Transverse colon (tissue), 4 donors: ENCODE data around the gene FNDC3B. TPM values are rescaled to one million over a fixed set of nuclear protein-coding genes. Genes with fewer than 3 reads are reported as not detected.

Experiments
- DNase-seq: peaks from one replicate; pipeline ENCODE4 v3.0.0-alpha.2; 2019
- H3K27ac ChIP-seq, 4 donors: fragments of 200-600 bp; sonication (generic); 2 replicates each; pipeline ENCODE4 v1.5.1; 2016 to 2018; ENCODE audit warnings: inconsistent platforms in 4 of 4
- H3K27me3 ChIP-seq: fragments of 200-600 bp; sonication (generic); 2 replicates; pipeline ENCODE4 v1.5.1; 2017; ENCODE audit warnings: inconsistent platforms
- H3K36me3 ChIP-seq, 4 donors: fragments of 200-600 bp; sonication (generic); 2 replicates each; pipeline ENCODE4 v1.5.1; 2017 to 2019; ENCODE audit warnings: inconsistent platforms in 4 of 4
- H3K4me1 ChIP-seq, 4 donors: fragments of 200-600 bp; sonication (generic); 2 replicates each; pipeline ENCODE4 v1.5.1; 2017 to 2020; ENCODE audit warnings: inconsistent platforms in 4 of 4
- H3K4me3 ChIP-seq, 4 donors: fragments of 200-600 bp; sonication (generic); 1 replicate in 1 of 4; 2 replicates in 3 of 4; pipeline versions ENCODE4 v1.5.1 to v1.6.1; 2017 to 2019; ENCODE audit warnings: inconsistent platforms in 4 of 4
- H3K9me3 ChIP-seq, 2 donors: fragments of 200-600 bp; sonication (generic); 2 replicates each; pipeline ENCODE4 v1.5.1; 2017 to 2019; ENCODE audit warnings: inconsistent platforms in 2 of 2
- EP300 ChIP-seq: sonication (generic); formaldehyde crosslinking; IDR thresholded peaks from one replicate; pipeline ENCODE4 v1.6.1; 2017; ENCODE audit warnings: antibody characterized with exemption, low read depth
- POLR2A ChIP-seq: fragments of 450-650 bp; IDR thresholded peaks from one replicate; pipeline ENCODE4 v1.6.1; 2016; ENCODE audit warnings: antibody characterized with exemption, mild to moderate bottlenecking, moderate library complexity
- POLR2AphosphoS5 ChIP-seq, 3 donors: sonication (generic); formaldehyde crosslinking; IDR thresholded peaks; one replicate each; pipeline ENCODE4 v1.6.1; 2016; ENCODE audit warnings: antibody characterized with exemption in 3 of 3
- WGBS, 2 donors: methylation state at CpG; one replicate each; pipeline ENCODE4 v1.1.5; 2018; ENCODE audit warnings: low coverage in 1 of 2; 5-methylcytosine and 5-hydroxymethylcytosine counted together
- in situ Hi-C, 4 donors: fragments of 200-750 bp; cut with MboI; loops; one replicate each; pipeline versions ENCODE4 v1.15.0 to v1.15.1; 2017; ENCODE audit warnings: low sequenced_read_pairs in 3 of 4, low pct_ligation_motif_present in 1 of 4, low pct_unique_long_range_greater_than_20kb in 1 of 4
- intact Hi-C: fragments of 100-400 bp; cut with DNase I; formaldehyde crosslinking; loops from one replicate; pipeline ENCODE4 v1.15.1; 2023; ENCODE audit warnings: low total_unique reads
- total RNA-seq, 4 donors: library from RNA; depleted of rRNA; stranded (reverse); fragments of >200 nt; gene quantifications; one replicate each; pipeline ENCODE4 v1.1.0, GENCODE V29; 2016
- TF ChIP-seq, protein P1 (sequence below), 5 experiments: fragments of 200-600 bp in 3 of 5; fragments of 450-650 bp in 2 of 5; sonication (generic) in 3 of 5; IDR thresholded peaks; 1 replicate in 2 of 5; 2 replicates in 3 of 5; pipeline ENCODE4 v1.5.1; 2016 to 2017; ENCODE audit warnings: antibody characterized with exemption in 5 of 5, inconsistent platforms in 3 of 5, mild to moderate bottlenecking in 2 of 5, moderate library complexity in 1 of 5

Gene FNDC3B
- total RNA-seq, 4 donors from 2014 or later, result 28.5 to 85.7 (median 44.5) TPM

- no peak for DNase-seq
- intact Hi-C loops (no loop called here), in situ Hi-C loops (no loop called here)
- H3K27me3 ChIP-seq, result no peaks in the 10 kb centered on the region
- no peak for TF ChIP-seq POLR2A
- no peak for TF ChIP-seq EP300
- no peak for TF ChIP-seq POLR2AphosphoS5 (IDR thresholded peaks at IDR 0.05)
- TF ChIP-seq, protein P1, sequence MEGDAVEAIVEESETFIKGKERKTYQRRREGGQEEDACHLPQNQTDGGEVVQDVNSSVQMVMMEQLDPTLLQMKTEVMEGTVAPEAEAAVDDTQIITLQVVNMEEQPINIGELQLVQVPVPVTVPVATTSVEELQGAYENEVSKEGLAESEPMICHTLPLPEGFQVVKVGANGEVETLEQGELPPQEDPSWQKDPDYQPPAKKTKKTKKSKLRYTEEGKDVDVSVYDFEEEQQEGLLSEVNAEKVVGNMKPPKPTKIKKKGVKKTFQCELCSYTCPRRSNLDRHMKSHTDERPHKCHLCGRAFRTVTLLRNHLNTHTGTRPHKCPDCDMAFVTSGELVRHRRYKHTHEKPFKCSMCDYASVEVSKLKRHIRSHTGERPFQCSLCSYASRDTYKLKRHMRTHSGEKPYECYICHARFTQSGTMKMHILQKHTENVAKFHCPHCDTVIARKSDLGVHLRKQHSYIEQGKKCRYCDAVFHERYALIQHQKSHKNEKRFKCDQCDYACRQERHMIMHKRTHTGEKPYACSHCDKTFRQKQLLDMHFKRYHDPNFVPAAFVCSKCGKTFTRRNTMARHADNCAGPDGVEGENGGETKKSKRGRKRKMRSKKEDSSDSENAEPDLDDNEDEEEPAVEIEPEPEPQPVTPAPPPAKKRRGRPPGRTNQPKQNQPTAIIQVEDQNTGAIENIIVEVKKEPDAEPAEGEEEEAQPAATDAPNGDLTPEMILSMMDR (IDR thresholded peaks at IDR 0.05), result no peak
- no peaks in the 10 kb centered on the region for H3K36me3 ChIP-seq
- H3K4me1 ChIP-seq, result peaks cover 6 to 41% (median 10%) of the 10 kb centered on the region in 4 donors
- no peak overlapping the region for H3K4me3 ChIP-seq
- H3K27ac ChIP-seq, result no peak overlapping the region
- WGBS, 2 donors, result 86 to 88% methylated on average over 5 to 9 of the region's 9 CpGs
- H3K9me3 ChIP-seq, result no peaks in the 10 kb centered on the region
Observed at GRCh38 chr3:172166890-172167289, 127.5 kb downstream of the FNDC3B start.

DNA sequence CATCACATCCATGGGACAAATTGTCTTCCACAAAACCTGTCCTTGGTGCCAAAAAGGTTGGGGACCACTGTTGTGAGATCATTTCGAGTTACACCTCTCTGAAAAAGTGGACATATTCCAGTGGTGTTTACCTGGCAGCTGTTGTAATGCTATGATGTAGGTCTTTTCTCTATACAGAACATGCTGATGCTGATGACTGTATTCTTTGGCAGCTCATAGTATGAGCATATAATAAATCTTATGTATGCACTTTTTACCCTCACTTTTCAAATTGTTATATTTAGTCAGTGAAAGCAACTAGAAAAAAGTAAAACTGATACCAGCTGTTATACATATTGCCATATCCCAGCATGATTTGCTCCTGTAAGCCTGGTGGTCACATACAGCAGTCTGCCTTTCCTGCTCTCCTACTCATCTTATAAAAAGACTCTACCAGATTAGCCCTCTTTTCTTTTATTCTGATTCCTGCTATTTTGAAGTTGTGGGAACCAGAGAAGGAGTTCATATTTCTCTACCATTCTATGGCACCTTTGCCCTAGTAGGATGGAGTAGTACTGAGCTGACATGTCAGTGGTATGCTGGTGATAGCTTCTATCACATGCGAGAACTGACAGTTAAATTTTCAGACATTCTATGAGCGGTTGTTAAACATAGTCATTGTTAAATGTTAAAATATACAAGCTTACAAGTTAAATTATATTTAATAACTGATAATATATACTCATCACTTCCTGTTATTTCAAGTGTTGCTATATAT, 128.7 kb downstream of the FNDC3B start:
- in situ Hi-C loops (no loop called here), intact Hi-C loops (no loop called here)
- no peak overlapping the region for H3K4me3 ChIP-seq
- no peaks in the 10 kb centered on the region for H3K27me3 ChIP-seq
- peak overlapping the region in 1 of 4 donors; percentile 13 for H3K27ac ChIP-seq
- DNase-seq, result no peak
- H3K4me1 ChIP-seq, result peaks cover 9 to 41% (median 10%) of the 10 kb centered on the region in 4 donors
- no peak for TF ChIP-seq EP300
- TF ChIP-seq POLR2A, result no peak
- TF ChIP-seq POLR2AphosphoS5 (IDR thresholded peaks at IDR 0.05), result no peak
- TF ChIP-seq, protein P1 (IDR thresholded peaks at IDR 0.05), result no peak
- H3K36me3 ChIP-seq, result no peaks in the 10 kb centered on the region
- no peaks in the 10 kb centered on the region for H3K9me3 ChIP-seq
- 81 to 95% methylated on average over 3 of the region's 3 CpGs for WGBS, 2 donors

GRCh38 chr3:172170073-172170709, 130.8 kb downstream of the FNDC3B start:
- 91 to 96% methylated on average over 4 to 5 of the region's 5 CpGs for WGBS, 2 donors
- Histone ChIP-seq H3K27me3 (no peaks in the 10 kb centered on the region), H3K4me3 (no peak overlapping the region), H3K27ac (peak overlapping the region in 2 of 4 donors; percentile 27 to 34), H3K4me1 (peaks cover 9 to 58% (median 11%) of the 10 kb centered on the region in 4 donors), H3K9me3 (no peaks in the 10 kb centered on the region), H3K36me3 (no peaks in the 10 kb centered on the region)
- TF ChIP-seq EP300 (no peak), POLR2AphosphoS5 (IDR thresholded peaks at IDR 0.05) (no peak)
- TF ChIP-seq, protein P1 (IDR thresholded peaks at IDR 0.05), result no peak
- in situ Hi-C loops, result no loop called here
- intact Hi-C loops, result no loop called here
- no peak for DNase-seq

DNA sequence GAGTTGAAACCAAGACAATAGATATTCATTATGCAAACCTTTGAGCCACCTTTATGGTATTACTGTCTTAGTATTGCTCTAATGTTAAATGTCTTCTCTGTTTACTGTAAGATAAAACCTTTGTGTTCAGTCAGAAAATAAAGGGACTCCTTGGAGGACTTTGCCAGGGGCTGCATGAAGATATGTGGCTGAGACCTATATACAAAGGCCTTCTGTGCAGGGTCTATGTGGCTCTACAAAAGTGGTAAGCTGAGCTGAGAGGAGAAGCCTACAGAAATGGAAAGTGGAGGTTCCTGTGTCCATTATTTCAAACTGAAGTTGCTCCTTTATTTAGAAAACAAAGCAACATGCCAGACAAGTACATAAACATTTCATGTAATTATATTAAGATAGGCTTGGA, 131.5 kb downstream of the FNDC3B start:
- no peak for TF ChIP-seq POLR2A
- TF ChIP-seq POLR2AphosphoS5 (IDR thresholded peaks at IDR 0.05), result no peak
- TF ChIP-seq, protein P1 (IDR thresholded peaks at IDR 0.05), result no peak
- TF ChIP-seq EP300, result no peak
- Histone ChIP-seq H3K9me3 (no peaks in the 10 kb centered on the region), H3K27me3 (no peaks in the 10 kb centered on the region), H3K27ac (peak overlapping the region in 1 of 4 donors; percentile 34), H3K36me3 (no peaks in the 10 kb centered on the region), H3K4me3 (no peak overlapping the region), H3K4me1 (peaks cover 9 to 64% (median 14%) of the 10 kb centered on the region in 4 donors)
- in situ Hi-C loops (no loop called here), intact Hi-C loops (no loop called here)
- DNase-seq, result no peak
